GOT3 (cell line): ENCODE measurements around the gene AP5Z1.
A peak's percentile ranks its signal among the peaks of the same experiment; 100 is the strongest.

ENCODE experiments used
- DNase-seq: peaks from one replicate; lab custom pipeline; 2025; ENCODE audit warnings: mixed read lengths; lab: John Stamatoyannopoulos, UW

Gene AP5Z1, protein sequence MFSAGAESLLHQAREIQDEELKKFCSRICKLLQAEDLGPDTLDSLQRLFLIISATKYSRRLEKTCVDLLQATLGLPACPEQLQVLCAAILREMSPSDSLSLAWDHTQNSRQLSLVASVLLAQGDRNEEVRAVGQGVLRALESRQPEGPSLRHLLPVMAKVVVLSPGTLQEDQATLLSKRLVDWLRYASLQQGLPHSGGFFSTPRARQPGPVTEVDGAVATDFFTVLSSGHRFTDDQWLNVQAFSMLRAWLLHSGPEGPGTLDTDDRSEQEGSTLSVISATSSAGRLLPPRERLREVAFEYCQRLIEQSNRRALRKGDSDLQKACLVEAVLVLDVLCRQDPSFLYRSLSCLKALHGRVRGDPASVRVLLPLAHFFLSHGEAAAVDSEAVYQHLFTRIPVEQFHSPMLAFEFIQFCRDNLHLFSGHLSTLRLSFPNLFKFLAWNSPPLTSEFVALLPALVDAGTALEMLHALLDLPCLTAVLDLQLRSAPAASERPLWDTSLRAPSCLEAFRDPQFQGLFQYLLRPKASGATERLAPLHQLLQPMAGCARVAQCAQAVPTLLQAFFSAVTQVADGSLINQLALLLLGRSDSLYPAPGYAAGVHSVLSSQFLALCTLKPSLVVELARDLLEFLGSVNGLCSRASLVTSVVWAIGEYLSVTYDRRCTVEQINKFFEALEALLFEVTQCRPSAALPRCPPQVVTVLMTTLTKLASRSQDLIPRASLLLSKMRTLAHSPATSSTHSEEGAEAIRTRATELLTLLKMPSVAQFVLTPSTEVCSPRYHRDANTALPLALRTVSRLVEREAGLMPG

DNA sequence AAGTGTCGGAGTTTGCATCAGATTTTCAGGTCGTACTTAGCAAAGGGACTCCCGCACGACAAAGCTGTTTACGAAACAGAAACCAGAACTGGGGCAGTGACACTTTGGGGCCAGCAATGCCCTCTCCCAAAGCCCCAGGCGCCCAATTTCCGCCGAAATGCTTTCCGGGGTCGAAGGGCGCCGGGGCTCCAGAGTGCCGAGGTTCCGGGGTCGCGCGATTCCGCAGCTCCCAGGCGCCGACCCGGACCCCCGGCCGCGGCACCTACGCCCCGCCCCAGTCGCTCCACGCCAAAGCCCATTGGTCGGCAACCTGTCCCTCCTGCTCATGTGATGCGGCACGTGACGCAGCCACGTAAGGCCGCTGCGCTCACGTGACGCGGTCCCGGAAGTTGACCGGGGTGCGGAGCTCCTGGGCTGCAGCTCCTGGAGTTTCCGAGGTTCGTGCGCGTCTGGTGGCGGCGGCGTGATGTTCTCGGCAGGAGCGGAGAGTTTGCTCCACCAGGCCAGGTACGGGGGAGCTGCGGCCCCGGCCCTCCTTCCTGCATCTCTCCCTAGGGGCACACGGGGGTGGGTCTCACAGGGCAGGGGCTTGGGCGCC is at the start of gene AP5Z1:
Gene AP5Z1 (plus strand): TSS at position 374 of the 598 bp plus-strand sequence. CDS start 93 bp downstream, at position 467.
- peak; percentile 83 for DNase-seq

DNA sequence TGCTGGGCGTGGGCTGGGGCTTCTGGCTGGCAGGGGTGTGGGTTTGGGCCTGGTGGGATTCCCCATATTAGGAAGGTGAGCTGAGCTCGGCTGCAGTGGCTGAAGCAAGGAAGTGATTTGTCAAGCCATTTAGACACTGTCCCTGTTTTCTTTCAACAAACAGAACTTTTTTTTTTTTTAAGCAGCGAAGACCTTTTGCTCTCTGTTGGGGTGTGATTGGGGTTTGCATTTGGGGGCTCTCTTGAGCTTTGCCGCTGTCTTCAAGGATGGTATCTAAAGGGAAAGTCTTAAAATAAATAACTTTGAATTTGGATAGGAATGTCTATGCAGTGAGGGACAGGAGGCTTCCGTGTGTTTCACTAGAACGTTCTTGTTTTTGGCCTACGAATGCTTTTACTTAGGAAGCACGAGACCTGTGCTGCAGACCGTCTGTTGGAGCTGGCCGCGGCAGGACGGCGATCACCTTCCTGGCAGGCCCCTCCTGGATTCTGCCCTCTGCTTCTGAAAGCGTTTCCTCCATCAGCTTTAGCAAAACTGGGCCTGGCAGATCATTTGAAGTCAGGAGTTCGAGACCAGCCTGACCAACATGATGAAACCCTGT is 49.5 kb upstream of the AP5Z1 start:
- no peak for DNase-seq

DNA sequence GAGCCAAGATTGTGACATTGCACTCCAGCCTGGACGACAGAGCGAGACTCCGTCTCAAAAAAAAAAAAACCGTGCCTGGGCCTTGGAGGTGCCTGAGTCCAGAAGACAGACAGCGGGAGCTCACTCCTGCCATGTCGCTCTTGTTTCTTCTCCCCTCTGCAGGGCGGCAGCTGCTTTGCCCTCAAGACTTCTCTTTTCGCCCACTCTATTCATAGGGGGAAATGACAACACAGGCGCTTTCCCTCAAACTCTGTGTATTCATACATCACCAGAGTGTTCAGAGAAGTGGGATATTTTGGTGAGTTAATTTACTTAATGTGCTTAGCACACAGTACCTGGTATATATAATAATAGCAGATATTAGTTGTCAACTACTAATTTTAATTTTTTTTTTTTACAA is 48.9 kb upstream of the AP5Z1 start:
- DNase-seq, result no peak

DNA sequence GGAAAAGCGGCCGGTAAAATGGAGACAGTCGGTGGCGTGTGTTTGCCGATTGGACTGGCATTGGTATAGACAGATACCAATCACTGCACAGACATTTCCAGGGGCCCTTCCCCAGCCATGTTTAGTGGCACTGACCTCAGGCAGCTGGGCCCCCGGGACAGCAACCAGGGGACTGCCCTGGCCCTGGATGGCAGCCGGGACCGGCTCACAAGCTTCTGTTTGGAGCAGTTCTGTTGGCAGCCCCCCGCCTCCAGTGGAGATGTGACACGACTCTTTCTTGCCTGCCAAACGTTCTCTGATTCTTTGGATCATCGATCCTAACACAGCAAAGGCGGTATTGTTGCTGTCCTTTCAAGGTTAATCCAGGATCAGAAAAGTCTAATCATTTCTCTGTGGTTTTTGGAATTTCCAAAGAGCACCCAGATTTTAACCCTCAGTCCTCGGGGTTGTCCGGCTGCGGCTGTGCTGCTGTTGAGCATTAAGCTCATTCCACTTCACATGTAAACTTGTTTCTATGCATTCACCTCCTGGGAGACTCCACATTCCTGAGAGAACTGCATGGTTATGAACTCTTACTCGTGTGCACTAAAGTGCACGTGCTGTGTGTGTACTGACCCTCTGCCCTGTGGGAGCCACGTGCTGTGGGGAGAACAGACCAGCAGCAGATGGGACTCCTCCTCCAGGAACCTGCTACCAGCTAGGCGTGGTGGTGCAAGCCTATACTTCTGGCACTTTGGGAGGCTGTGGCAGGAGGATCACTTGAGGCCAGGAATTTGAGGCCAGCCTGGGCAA is 47.3 kb upstream of the AP5Z1 start:
- DNase-seq, result no peak

DNA sequence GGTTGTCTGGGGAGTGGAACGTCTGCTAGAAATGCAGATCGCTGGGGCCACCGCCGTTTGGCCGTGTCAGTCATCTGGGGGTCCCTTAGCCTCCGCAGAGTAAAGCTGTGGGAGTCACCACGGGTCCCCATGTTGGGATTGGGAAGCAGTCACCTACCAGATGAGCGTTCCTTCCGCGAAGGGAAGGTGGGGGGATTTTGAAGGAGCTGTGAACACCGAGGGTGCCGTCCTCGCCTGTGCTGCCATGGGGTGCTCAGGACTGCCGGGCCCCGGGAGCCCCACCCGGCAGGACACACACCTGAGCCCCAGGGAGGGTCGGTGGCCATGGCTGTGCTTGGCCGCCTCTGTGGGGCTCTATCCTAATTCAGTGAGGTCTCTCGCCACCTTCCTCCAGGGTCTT is 46.2 kb upstream of the AP5Z1 start:
- DNase-seq, result no peak

DNA sequence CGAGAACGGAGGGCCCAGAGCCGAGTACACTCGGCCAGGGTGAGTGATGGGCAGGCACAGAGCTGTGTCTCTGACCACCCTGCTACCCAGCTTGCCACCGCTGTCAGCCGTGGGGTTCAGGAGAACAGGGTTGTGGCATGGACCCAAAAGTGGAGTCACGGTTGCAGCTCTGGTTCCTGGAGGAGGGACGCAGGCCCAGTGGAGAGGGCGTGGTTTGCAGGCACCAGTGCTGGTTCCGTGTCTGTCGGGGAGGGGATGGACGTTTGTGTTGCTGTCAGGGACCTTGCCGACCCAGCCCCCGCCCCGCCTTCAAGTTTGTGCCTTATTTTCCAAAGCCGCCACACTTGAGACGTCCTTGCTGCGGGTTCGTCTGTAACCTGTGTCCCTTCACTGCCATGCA is 45.1 kb upstream of the AP5Z1 start:
- no peak for DNase-seq

DNA sequence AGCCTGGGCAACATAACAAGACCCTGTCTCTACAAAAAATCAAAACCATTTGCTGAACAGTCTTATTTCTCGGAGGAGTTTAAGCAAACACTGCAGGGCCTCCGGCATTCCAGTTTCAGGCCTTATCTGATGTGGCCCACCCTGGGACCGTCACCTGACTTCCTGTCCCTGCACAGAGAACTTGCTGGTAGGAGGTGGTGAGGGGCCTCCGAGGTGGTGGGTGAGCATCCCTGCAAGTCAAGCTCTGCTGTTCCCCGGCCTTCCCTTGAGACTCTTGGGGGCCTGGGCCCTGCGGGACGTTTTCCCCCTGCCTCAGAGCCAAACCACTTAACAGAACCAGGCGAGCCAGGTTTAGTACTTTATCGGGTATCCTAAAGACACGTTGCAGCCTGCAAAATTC is 44.5 kb upstream of the AP5Z1 start:
- DNase-seq, result no peak

DNA sequence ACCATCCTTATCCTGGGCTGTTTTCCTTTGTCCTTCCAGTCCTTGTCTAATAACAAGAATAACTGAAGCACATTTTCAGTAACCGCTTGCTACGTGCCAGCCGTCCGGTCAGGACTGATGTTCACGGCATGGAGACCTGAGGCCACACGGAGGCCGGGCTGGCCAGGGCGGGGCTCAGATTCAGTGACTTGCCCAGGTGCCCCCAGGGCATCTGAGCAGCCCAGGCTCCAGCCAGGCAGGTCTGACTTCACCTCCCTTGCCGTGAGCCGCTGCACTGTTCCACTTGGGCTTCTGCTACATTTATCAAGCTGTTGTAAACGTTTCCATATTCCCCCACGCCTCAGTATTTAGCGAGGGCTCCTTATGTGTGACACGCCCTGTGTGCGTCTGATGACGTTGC is 43.6 kb upstream of the AP5Z1 start:
- no peak for DNase-seq

DNA sequence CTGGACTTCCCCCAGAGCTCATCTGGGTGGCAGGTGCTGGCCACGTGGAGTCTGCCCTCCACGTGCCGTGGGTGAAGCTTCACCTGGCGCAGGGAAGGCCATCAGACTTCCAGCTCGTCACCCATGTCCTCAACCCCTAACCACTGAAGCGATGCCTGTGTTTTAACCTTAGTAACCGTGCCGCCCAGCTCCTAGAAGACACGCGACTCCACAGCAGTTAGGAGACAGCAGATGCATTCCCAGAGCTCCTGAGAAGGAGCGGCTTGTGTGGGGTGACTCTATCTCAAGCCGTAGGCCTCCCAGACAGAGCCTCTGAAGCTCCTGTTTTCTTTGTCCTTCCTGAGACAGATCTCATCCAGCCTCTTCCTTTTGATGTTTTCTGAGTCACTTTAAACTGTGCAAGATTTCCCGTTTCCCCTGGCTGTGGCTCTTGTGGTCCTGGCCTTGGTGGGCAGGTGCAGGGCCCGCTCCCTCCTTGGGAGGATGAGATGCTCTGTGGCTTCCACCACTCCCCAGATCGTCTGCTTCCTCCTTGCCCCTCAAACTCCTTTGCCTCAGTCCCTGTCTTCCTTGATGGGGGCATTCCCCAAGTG is 41.4 kb upstream of the AP5Z1 start:
- DNase-seq, result no peak

DNA sequence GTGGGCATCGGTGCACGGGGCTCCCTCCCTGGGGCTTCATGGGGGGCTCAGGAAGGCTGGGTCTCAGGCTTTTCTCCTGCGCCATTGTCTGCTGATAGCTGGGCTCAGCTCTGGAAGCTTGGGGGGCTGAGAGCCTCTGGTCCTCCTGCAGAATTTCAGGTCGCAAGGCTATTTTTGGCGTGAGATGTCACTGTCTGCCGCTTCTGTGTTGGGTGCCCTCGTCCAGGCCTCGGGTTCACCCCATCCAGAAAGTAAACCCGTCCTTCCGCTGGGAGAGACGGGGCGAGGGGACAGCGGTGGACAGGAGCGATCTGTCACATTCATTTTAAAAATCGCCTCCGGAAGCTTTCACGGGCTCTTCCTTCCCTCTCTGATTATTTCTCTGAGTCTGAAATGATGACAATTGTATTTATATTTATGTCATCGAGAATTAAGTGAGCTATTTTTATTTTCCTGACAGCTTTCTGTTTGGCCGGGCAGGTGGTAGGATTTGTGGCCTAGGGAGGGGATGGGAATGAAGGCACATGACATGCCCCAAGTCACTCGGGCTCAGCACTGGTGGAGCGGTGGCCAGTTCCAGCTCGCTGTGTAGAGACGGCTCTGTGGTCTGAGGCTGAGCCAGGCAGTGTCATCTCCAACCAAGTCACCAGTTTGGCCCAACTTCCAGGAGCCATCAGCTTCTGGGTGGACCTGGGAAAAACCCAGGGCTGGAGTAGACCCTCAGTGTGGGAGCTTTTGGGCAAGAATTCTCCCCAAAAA is 40.7 kb upstream of the AP5Z1 start:
- no peak for DNase-seq

DNA sequence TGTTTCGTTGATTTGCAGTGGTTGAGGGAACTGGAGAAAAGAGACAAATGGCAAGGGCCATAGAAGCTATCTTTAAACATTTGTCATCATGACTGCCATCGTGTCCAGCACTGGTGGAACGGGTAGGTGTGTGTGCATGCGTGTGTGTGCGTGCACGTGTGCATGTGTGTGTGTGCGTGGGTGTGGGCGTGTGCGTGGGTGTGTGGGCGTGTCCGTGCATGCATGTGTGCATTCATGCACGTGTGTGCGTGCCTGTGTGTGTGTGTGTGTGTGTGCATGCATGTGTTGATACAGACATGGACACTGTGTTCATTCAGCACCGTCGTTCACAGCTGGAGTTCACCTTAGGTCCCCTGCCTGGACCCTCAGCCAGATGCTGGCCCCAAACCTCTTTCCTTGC is 38.1 kb upstream of the AP5Z1 start:
- no peak for DNase-seq

DNA sequence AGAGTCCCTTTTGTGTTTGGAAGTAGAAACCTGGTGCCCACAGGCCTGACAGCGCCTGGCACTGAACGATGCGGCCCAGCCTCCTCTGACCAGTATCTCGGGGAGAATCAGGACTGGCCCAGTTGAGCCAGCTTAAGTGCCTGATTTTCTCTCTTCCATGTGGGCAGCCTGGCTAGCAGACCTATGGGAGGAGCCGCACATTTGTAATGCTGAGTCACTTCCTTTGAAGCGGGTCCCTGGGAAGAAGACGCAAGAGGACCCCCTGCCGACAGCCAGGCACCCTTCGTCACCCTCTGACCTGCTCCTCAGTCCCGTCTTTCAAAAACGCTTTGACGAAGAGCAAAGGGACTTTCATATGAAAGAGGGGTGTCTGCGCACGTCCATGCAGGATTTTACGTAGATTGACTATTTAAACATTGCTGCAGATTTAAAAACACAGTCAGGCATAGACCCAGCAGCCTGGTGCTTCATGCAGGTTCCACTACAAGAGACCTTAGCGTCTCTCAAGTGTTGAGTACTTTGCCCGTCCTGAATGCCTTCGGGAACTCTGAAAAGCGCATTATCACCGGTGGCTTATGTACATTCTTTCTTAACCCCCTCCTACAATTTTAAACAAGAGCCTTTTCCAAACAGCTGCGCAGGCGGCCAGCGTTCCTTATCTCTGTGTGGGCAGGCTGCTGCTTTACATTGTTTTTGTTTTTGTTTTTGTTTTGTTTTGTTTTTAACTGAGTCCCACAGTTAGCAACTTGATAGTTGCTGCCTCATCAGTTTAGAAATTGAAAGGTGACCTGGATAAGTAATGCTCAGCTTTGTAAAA is 36.5 kb upstream of the AP5Z1 start:
- DNase-seq, result no peak

DNA sequence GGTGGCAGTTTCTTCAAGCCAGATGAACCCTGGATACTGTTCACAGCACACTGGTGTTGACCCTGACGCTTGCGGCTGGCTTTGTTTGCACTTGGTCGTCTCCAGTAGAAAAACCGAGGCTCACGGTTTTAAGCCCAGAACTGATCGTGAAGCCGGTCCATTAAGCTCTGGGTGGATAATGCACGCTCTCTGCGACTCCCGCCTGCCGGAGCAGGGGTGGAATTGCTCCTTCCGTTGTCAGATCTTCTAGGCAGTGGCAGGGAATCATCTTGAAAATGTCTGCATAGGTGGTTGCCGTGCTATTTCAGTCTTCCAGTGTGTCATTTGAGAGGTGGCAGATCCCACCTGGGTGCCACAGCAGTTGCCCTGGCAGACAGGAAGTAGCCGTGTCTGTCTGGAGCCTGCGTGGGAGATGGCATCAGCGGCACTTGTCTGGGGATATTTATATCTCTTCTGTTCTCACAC is 35.9 kb upstream of the AP5Z1 start:
- DNase-seq, result no peak

DNA sequence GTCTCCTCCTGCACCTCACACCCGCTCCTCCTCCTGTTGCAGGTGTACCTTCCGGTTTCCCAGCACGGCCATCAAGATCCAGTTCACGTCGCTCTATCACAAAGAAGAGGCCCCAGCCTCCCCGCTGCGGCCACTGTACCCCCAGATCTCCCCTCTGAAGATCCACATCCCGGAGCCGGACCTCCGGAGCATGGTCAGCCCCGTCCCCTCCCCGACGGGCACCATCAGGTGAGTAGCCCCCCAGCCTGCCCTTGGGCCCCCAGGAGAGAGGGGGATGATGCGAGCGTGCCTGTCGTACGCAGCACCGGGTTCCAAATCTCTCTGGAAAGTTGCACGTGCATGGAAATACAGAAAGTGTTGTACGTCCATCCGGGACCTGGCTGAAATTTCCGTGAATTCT is 34.6 kb upstream of the AP5Z1 start:
- no peak for DNase-seq

DNA sequence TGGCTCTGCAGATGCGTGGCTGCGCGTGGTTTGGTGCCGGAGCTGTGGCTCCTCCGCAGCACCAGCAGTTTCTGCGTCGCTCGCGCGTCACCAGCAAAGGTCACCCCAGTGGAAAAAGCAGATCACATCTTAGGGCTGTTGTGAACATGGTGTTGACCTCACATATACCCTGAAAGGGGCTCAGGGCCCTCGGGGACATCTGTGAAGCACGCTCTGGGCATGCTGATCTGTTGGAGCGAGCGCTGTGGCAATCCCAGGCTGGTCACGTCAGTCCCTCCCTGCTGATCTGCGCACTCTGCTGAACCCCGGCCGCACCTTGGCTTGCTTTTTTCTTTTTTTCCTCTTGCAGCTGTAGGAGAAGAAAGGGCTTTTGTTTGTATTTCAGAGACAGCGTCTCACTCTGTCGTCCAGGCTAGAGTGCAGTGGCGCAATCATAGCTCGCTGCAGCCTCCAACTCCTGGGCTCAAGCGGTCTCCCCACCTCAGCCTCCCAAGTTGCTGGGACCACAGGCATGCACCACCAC is 33.3 kb upstream of the AP5Z1 start:
- DNase-seq, result no peak

DNA sequence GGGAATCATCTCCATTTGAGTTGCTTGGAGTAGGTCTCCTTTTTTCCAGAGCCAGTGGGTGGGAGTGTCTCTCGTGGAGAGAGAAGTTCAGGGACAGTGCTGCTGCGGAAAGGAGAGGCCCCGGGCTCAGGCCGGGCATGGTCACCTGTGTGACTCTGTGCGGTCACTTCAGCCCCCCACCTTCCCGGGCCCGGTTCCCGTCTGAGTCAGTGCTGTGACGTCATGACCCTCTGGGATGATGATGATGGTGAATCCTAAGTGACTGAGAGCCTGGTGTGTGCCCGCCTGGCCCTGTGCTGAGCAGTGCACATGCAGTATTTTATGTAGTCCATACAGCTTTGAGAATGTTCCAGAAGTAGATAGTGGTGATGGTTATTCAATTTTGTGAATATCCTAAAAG is 32.6 kb upstream of the AP5Z1 start:
- no peak for DNase-seq

DNA sequence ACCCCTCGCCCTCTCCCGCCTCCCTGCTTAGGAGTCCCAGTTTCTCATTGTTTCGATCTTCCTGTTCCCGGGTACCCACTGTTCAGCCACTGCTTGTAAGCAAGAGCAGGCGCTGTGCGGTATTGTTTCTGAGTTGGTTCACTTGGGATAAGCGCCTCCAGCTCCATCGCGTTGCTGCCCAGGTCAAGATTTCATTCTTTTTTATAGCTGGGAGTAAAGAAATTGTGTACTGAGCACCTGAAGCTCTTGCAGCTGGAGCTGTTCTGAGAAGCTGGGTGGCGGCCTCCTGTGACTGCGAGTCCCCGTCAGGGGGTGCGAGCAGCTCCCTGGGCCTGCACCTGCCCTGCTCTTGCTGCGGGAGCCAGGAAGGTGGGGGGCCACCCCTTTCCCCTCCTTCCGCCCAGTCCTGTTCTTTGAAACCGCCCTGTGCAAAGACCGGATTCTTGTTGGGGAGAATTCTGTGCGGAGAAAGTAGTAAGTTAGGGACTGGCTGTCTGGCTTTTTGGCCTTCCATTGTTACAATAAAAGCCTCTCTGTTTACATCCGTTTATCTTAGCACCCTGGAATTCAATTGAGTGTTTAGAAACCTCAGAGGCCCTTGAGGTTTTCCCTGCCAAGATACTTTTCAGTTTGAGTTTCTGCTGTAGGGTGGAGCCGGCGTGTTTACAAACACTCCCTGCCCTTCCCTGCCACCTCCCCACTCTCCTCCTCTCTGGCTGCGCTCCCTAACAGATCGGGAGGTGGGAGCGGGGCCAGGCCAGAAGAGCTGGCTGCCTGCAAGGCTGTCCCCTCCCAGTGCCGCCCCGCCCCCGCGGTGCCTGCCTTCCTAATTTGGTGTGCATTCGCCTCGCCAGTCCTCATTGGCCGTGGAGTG is 30.8 kb upstream of the AP5Z1 start:
- DNase-seq, result peak; percentile 97

DNA sequence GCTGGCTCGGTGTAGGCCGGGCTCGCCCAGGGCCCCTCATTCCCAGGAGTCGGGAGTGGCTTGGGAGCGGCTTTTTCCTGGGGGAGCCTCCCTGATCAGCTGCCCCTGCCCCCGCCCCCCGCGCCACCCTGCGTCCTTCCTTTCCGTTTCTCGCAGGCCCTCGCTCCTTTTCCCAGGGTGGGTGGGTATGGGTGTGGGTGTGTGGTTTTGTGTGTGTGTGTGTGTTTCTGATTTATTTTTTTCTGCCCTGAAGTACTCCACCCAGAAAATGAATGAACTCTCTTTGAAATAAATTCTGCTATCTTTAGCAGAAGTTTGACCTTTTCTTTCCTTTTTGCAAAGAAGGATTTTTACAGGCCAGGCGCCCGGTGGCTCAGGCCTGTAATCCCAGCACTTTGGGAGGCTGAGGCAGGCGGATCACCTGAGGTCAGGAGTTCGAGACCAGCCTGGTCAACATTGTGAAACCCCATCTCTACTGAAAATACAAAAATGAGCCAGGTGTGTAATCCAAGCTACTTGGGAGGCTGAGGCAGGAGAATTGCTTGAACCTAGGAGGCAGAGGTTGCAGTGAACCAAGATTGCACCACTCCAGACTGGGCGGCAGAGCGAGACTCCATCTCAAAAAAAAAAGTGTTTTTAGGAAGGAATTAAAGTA is 30.0 kb upstream of the AP5Z1 start:
- DNase-seq, result no peak
